GM23248 (cell line): Measurements from ENCODE around the gene RFC5.

Experiments used
- EZH2 ChIP-seq: fragments of 200-600 bp; sonication (generic); IDR thresholded peaks from 2 replicates; pipeline ENCODE4 v1.6.1; 2018; ENCODE audit warnings: antibody characterized with exemption, mild to moderate bottlenecking; ENCODE audit not compliant: insufficient read depth, poor library complexity, severe bottlenecking
- EZH2phosphoT487 ChIP-seq: fragments of 200-600 bp; sonication (generic); IDR thresholded peaks from 2 replicates; pipeline ENCODE4 v1.6.1; 2018; ENCODE audit warnings: antibody characterized with exemption, moderate library complexity, mild to moderate bottlenecking, low read depth; ENCODE audit not compliant: insufficient read depth

DNA sequence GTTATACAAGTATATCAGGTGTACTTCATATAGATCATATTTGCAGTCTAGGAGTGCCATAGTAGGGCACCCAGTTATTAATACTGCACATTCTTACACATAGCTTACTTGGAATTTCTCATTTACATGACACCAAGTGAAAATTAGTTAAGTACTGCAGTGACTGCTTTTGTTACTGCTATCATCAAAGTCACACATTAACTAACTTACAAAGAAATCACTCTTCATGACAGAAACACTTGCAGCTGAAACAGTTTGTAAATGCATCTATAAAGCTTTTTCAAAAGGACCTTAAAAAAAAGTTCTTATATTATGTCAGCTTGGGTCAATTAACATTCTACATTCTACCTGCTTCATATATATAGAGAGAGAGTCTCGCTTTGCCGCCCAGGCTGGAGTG is 17.8 kb upstream of the RFC5 start:
- TF ChIP-seq EZH2, result no peak
- no peak for TF ChIP-seq EZH2phosphoT487
